Mesenteric fat pad (tissue), 1 donor: ENCODE data around the gene DUOXA1. TPM values are rescaled to one million over a fixed set of nuclear protein-coding genes. Genes with fewer than 3 reads are reported as not detected.

Source experiments
- DNase-seq: peaks from one replicate; pipeline ENCODE4 v3.0.0-alpha.2; 2020; ENCODE audit warnings: low spot score
- total RNA-seq: library from RNA; stranded (reverse); fragmentation: NEBNext Ultra II Directional; extraction: Animal tissue kit (Norgen Biotek cat#: 25700); gene quantifications from one replicate; pipeline ENCODE4 v1.2.1, GENCODE V29; 2021
- donor health status: DM: yes; HTN: yes; CAD: no.

Gene DUOXA1
- total RNA-seq, 1 donor from 2014 or later, result 1.8 TPM

- no peak for DNase-seq
These were observed 3.9 kb upstream of the DUOXA1 start for GRCh38 chr15:45133561-45133920.

- DNase-seq, result no peak
These were observed 3.3 kb upstream of the DUOXA1 start for GRCh38 chr15:45132844-45133560.

GRCh38 chr15:45131510-45131909, 1.8 kb upstream of the DUOXA1 start:
- no peak for DNase-seq

GRCh38 chr15:45130291-45131000, 767 bp upstream of the DUOXA1 start:
- DNase-seq, result no peak

- DNase-seq, result no peak
These were observed 574 bp downstream of the DUOXA1 start for GRCh38 chr15:45128971-45129639.

- DNase-seq, result no peak
These were observed 3.0 kb downstream of the DUOXA1 start for GRCh38 chr15:45126535-45127158.

- DNase-seq, result no peak
These were observed 6.3 kb downstream of the DUOXA1 start for GRCh38 chr15:45123397-45123796.

GRCh38 chr15:45122719-45123118, 7.0 kb downstream of the DUOXA1 start:
- no peak for DNase-seq

GRCh38 chr15:45121706-45122417, 7.8 kb downstream of the DUOXA1 start:
- DNase-seq, result no peak

GRCh38 chr15:45121020-45121419, 8.7 kb downstream of the DUOXA1 start:
- no peak for DNase-seq

GRCh38 chr15:45120081-45120972, 9.4 kb downstream of the DUOXA1 start:
- no peak for DNase-seq

GRCh38 chr15:45118996-45119395, 10.7 kb downstream of the DUOXA1 start:
- no peak for DNase-seq

GRCh38 chr15:45118131-45118588, 11.5 kb downstream of the DUOXA1 start:
- DNase-seq, result no peak

- DNase-seq, result no peak
These were observed 12.2 kb downstream of the DUOXA1 start for GRCh38 chr15:45117308-45118130.

GRCh38 chr15:45116482-45117307, 13.0 kb downstream of the DUOXA1 start:
- no peak for DNase-seq

- DNase-seq, result no peak
These were observed 13.6 kb downstream of the DUOXA1 start for GRCh38 chr15:45116006-45116481.

GRCh38 chr15:45115312-45115820, 14.3 kb downstream of the DUOXA1 start:
- DNase-seq, result no peak

- no peak for DNase-seq
These were observed 15.0 kb downstream of the DUOXA1 start for GRCh38 chr15:45114751-45115085.
